NCI-H128 (cell line): ENCODE data around the gene NOTO.

Experiments used
- DNase-seq: peaks from one replicate; lab custom pipeline; 2025; ENCODE audit not compliant: unreplicated experiment; lab: John Stamatoyannopoulos, UW

NOTO gene

DNA sequence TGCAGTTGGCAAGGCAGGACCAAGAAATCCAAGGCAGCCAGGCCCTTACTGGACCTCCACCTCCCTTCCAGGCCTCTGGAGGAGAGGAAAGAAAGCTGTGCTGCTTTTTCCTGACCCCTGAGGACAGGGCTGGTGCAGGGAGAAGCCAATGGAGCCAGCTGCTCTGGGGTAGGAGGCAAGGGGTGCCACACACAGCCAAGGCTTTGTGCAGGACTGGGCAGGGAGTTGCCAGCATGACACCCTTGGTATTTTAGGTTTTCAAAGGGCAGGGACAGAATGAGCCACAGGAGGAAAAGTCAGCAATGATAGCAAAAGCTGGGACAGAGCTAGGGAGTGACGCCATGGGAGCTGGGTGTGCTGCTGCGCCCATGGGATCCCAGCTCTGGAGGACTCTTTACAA lies 54.6 kb downstream of the NOTO start:
- DNase-seq: no peak

DNA sequence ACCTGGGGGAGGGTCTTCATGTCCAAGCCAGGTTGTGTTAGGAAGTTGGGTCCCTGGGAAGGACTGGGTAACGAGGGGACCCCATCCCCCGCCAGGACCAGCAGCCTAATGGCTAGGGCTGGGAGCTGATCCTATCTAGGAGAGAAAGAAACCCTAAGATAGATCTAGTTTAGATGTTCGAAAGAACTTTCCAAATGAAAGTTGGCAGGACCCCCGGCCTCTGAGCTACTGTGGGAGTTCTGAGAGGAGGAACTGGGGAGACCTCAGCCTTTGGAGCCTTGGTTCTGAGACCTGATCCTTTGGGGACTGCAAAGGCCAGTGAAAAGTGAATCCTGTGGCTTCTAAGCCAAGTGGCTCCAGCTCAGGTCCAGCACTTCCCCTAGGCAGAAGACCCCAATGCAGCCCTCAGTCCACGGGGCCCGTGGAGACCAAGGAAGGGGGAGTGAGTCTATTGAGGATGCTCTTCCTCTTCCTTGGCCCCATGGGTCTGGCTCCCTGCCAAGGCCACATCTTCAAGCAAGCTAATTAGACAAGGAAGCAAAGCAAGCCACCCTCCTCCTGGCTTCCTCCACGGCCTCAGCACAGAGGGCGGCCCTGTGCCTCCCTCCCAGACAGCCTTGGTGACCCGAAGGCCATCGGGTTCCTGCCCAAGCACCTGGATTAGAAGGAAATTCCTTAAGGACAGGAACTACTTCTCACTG lies 55.2 kb downstream of the NOTO start:
- no peak for DNase-seq

DNA sequence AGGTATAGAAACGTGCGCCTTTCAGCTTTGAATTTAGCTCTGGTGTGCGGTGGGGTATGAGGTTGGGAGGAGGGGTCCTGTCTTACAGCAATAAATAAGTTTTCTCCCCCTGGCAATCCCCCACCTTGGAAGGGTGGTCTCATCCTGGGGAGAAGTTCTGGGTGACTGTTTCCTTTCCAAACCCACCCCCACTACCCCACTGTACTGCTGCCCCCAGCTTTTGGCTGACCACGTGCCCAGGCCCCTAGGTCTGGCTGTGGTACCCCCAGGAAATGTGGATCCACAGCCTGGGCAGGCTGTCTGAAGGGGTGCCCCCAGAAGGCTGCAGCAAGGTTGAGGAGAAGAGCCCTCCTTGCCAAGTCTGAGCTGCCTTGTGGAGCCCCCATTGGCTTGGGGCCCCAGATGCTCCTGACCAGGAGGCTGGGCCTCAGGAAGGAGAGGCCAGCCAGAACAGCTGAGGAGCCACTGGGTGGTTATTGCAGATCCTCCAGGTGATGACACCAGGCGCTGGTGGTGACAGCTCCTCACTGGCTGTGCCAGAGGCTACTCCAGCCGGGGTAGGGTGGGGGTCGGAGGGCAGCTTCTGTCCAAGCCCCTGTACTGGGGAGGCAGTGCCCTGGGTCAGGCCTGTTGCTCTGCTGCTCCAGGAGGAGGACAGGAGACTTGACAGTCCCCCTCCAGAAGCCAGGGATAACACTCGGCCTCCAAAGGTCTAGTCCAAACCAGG lies 56.0 kb downstream of the NOTO start:
- DNase-seq: no peak

DNA sequence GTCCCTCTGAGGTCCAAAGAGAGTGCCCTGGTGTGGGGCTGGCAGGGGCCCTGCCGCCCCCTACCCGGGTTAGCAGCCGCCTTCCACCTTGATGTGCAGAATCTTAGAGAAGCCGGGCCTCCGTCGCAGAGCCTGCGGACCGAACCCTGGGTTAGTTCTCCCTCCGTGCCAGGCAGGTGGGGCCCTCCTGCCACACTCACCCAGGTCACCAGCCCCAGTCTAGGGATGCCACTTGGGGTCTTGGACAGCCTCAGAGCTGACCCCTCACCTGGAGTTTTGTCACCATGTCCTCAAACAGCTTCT lies 56.5 kb downstream of the NOTO start:
- no peak for DNase-seq

DNA sequence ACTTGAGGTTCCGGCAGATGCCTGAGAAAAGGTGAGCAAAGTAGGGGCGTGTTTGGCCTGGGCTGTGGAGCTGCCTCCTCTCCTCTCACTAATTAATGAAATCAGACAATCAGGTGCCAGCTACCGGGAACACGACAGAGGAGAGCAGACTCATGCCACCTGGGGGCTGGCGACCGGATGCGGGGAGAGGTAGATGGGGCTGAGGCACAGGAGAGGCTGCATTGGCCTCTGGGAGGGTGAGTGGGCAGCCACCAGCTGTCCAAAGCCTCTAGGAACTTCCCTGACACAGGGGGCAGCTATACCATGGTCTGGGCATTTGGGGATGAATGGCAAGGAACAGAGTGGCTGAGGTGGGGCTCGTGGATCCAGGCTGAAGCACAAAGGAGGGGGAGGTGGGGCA lies 56.9 kb downstream of the NOTO start:
- DNase-seq: no peak

DNA sequence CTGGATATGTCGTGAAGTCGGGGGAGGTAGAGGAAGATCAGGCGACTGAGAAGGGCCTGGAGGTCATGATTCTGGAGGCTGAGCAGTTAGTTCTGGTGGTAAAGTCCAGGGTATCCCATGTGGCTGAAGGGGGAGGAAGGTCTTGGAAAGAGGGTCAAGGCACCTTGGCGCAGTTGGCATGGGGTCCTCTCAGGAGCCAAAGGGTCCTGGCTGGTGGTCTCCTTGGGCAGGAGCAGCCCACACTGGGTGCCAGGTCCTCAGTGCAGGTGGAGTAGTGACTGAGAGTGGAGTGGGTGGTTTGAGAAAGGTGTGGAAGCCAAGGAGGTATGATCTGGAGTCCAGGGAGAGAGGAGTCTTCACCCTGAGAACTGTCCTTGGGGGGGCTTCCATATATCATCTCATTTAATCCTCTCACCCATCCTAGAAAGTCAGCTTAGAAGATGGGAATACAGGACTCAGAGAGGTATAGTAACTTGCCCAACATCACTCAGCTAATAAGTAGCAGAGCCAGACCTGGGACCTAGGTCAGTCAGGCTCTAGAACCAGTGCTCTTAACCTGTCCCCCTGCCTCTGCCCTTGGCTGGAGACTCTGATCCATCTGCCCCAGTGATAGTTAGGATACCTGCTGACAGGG lies 57.4 kb downstream of the NOTO start:
- DNase-seq: no peak

DNA sequence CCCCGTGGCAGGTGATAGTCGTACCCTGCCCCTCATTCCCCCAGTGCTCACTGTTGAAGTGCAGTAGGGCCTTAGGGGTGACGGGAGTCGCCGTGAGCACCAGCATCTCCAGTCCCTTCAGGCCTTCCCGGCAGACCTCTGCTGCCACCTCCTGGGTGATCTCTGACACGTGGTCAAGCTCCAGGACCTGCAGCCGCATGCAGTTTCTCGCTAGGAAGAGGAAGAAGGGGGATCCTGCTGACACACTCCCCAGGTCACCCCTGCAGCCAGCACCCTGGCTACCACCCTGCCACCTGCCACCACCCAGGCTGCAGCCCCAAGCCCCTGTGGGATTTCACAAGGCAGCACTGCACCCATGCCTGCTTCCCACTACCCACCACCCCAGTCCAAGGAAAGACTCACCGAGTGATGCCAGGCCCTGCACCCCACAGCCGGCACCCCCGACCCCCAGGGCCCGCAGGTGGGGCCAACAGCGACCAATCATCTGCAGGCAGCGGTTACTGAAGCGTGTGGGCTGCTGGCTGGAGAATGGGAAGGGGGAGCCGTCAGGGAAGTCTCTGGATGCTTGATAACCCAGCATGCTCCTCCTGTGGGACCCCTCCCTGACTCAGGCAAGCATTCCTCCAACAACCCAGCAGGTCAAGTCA lies 58.1 kb downstream of the NOTO start:
- no peak for DNase-seq
